GM21447 (cell line): ENCODE data around the gene CACNA1B.

Experiments used
- ATAC-seq: cut with Tn5 transposase; IDR thresholded peaks from one replicate; pipeline ENCODE4 v1.9.1; 2021; ENCODE audit not compliant: unreplicated experiment

Gene CACNA1B

DNA sequence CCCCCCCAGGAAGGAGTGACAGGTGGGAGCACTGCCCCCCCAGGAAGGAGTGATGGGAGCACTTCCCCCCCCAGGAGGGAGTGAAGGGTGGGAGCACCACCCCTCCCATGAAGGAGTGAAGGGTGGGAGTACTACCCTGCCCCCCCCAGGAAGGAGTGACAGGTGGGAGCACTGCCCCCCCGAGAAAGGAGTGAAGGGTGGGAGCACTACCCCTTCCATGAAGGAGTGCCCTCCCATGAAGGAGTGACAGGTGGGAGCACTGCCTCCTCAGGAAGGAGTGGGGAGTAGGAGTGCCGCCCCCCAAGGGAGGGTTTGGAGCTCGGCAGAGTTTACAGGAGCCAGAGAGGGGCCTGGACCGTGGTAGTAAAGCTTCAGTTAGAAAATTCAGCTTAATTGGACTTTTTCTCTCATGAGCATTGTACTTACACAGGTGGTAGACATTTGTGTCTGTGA, 100.7 kb downstream of the CACNA1B start:
- ATAC-seq, result no peak

DNA sequence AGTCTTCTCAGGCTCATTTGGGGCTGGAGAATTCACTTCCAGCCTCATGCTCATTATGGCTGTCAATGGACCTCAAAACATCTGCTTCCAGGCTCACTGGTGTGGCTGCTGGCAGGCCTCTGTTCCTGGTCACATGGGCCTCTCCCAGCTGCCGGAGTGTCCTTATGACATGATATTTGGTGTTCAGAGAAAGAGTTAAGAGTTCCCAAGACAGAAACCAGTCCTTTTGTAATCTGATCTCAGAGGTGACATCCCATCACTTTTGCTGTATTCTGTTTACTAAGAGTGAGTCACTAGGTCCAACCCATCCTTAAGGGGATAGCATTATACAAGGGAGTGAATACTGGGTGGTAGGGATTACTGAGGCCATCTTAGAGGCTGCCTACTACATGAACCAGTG, 104.6 kb downstream of the CACNA1B start:
- ATAC-seq, result no peak

DNA sequence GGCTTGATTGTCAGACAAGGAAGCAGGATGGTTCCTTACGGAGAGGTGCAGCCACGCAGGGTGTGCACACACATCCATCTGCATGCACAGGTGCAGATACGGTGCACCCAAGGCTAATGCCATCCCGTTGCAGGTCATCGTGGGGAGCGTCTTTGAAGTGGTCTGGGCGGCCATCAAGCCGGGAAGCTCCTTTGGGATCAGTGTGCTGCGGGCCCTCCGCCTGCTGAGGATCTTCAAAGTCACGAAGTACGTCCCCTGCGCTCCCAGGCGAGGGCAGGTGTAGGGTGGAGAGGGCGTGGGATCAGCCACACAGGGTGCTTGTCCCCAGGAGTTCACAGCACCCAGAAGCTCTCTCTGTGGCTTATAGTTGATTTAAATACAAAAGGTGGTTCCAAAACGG, 106.4 kb downstream of the CACNA1B start:
- ATAC-seq, result no peak

DNA sequence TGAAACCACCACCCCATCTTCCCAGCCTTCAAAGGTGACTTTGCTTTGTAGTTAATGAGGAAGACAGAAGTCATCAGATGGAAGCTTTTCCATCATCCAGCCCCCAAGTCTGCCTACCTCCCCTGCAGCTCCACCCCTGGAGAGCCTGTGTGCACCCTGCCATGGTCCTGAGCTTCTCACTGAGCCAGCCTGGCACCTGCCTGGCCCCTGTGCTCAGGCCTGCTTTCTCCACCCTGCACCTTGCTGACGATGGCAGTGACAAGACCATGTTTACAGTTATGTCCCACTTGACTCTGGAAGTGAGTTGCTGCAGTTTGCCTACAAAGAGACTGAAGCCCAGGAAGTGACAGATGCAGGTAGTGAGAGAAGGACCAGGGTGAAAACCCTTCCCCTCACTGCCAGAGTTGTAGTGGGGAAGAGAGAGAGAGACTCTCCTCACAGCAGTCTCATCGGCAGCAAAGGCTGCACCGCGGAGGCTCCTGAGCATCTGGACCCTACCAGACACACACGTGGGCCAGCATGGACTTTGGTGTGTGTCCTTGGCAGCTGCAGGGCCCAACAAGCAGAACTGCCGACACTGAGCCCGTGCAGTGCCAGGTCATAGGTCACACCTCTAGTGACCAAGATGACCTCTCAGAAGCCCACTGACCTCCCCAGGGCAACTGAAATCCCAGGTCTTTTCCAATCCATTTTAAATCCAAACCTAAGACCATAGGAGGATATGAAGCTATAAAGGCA, 107.1 kb downstream of the CACNA1B start:
- no peak for ATAC-seq

DNA sequence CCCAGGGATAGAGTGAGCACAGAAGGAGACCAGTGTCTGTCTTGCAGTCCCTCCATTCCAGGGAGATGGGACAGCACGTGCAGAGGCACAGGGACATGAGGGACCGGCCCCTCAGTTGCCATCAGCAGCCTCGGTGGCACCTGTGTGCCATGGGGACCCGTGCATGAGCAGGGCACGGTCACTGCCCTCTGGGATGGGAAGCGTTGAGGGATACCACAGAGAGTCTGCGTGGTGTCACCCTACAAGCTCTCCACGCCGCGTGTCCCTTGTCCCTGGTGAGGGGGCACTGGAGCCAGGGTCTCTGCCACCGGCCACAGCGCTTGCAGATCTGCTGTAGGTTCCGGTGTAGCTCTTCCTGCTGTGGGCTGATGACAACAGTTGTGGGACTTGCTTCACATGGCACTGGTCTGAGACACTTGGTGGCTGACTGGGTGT, 108.1 kb downstream of the CACNA1B start:
- no peak for ATAC-seq

DNA sequence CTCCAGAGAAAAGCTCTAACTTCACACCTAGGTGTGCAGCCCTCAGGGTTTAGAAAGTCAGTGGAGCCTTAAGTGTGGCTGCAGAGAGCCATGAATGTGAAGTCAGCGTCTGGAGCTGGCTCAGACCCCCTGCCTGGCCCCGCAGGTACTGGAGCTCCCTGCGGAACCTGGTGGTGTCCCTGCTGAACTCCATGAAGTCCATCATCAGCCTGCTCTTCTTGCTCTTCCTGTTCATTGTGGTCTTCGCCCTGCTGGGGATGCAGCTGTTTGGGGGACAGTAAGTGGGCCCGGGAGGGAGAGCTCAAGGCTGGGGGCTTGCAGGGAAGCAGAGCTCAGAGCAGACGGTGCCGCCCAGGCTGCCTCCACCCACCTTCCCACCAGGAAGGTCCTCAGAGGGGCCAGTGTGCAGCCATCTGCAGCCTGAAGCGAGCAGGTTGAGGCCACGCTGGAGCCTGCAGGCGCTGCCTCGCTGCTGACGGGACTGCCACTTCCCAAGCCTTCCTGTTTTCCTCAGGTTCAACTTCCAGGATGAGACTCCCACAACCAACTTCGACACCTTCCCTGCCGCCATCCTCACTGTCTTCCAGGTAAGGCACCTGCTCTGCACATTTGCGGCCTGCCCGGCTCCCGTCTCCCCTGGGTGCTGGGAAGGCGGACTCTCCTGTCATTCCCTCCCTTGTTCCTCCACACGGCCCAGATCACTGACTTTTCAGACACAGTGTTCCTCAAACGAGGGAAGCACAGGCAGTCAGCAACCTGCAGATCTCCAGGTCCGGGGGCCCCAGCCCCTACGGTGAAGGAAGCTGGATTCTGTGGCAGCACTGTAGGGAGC, 108.9 kb downstream of the CACNA1B start:
- no peak for ATAC-seq

DNA sequence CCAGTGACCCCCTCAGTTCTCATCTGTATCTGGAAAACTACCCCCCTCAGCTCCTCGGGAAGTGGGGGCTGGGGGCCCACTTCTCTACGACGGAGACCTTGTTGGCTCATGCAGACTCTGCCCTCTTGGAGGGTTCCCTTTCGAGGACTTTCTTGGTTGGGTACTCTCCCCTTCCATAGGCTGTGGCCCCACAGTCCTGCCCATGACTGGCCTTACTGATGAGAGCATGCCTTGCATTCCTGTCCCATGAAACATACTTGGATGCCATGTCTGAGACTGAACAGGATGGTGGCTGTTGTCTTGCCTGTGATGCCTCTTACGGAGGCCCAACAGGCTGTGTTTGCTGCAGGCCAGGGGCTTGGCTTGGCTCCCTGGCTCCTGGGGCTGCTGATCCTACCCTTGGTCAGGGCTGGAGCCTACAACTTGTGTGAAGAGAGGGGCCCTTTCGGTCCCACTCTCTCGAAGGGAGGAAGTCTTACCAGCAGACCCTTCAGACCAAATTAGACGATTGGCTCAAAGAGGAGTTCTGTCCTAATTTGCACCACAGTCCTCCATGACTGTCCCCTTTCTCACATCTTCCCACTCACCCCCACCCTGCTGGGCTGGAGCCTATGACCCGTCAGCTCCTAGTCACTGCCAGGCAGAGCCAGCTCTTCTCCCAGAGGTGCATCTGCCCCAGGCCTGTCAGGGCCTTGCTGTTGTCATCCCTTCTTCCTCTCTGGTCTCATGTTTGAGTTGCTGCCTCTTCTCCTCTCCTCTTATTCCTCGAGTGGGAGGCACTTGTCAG, 109.9 kb downstream of the CACNA1B start:
- ATAC-seq, result no peak

DNA sequence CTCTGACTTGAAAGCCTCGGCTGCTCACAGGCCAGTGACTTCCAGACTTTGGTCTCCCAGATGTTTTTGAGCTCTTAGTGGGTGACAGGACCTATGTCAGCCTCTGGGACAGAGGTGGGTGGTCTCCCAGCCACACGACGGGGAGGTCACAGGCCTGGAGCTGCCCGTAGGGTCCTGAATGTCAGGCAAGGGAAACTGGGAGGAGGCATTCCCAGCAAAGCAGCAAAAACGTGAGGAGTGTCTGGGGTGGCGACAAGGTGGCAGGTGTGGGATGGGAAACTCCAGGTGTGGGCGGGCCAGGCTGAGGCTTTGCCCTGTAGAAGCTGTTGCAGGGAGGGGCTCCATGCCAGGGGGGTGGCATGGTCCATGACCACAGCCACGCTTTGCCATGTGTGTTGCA, 110.5 kb downstream of the CACNA1B start:
- no peak for ATAC-seq

DNA sequence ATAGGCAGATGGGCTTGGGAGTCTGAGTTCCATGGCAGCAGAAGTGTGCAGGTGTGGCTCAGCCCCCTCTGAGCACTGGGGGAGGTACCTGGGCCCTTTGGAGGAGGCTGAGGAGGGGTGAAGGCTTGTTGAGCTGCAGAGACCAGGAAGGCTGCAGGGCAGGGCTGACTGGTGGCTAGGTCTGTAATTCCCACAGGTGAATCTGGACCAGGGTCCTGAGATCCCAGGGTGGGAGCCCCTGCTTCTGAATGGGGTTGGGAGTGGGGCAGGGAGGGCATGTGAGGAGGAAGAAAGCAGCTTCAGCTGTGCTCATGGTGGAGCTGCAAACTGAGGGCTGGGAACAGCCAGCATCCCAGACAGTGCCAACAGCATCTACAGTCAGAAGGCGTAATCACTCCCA, 111.1 kb downstream of the CACNA1B start:
- ATAC-seq, result no peak

DNA sequence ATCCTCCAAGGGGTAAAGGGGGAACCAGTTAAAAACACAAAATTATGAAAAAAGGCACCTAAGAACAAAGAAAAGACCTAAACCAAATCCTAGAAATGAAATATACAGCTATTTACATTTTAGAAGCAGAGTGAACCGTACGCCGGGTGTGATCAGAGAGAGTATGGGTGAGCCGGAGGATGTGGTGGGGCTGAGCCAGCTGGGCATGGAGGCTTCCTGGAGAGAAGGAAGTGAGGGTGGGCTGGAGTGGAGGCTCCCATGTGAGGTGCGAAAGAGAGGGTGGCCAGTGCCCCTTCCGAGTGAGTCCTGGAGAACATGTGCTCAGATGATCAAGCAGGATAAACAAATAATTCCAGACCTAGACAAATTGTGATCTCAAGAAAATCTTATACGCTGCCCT, 111.6 kb downstream of the CACNA1B start:
- ATAC-seq, result no peak

DNA sequence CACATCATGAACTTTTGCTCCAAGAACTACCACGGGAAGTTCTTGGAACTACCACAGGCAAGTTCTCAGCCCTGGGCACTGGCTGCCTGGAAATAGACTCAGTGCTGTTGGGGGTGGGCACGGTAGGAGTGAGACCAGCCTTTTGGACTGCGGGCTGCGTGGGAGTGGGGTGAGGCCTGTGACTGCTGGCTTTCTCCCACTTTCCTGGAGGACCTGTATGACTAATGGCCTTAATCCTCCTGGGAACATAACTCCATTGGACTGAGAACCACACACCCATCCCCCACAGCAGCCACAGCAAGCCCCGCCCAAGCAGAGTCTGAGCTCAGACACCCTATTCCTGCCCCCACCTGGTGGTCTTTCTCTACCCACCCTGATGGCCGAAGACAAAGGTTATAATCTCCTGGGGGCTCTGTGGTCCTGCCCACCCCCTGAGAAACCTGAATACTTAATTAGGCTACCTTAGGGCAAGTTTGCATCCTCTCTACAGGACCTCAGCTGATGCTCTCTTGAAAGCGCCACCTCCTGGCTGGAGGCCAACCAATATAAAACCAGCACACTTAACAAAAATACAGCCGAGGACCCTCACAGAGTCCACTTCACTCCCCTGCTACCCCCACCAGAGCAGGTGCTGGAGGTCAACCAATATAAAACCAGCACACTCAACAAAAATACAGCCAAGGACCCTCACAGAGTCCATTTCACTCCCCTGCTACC, 112.6 kb downstream of the CACNA1B start:
- ATAC-seq, result no peak

DNA sequence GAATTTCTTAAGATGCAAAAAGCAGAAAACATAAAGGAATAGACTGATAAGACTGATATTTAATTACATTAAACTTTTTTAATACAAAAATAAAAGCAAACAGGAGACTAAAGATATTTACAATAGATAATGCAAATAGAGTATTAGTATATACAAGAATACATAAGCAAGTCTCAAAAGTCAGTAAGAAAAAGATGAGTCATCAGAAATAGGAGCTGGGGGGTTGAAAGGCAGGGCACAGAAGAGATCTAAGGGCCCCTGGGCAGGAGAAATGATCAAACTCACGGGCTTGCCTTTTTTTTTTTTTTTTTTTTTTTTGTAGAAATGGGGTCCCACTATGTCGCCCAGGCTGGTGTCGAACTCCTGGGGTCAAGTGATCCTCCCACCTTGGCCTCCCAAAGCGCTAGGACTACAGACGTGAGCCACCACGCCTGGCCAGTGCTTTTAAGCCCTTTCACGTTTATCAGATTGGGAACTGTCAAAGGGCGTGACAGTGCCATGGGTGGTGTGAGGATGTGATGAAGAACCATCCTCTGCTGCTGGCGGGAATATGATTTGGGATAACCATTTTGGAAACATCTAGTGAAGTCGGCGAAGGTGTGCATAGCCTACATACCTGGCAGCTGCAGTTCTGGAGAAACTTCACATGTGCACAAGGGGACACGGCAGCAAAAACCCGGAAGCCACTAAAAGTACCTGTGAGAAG, 126.1 kb downstream of the CACNA1B start:
- ATAC-seq, result no peak

DNA sequence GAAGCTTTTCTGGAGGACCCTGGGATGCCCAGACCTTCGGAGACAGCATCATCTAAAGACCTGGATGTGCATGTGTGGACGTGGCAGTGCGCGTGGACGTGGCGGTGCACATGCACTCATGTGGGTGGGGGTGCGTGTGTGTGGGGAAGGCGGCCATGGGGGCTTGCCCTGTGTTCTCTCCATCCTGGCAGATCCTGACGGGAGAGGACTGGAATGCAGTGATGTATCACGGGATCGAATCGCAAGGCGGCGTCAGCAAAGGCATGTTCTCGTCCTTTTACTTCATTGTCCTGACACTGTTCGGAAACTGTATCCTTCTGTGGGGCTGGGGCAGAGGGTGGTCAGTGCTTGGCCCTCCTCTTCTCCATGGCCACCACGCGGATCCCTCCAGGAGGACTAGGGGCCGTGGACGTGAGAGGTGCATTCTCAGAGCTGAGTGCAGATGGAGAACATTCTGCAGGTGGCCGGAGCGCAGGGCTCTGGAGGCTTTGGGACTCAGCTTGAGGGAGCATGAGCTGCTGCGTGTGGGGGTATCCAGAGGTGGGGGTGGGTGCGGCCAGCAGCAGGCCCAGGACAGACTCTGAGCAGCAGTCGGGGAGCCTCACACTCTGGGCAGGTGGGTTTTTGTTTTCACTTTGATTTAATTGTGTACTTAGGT, 129.1 kb downstream of the CACNA1B start:
- ATAC-seq, result no peak

DNA sequence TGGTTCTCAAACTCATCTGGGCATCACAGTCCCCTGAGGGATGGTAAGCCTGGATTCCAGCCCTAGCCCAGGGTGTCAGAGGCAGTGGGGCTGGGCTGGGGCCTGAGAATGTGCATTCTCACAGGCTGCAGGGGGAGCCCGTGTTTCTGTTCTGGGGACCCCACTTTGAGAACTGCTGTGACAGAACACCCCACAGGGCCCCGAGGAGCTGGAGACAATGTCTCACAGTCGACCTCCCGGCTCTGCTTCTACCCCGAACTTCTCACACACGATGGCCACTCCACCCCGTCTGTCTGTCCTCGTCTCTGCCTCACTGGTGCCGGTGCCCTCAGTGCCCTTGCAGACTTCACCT, 130.0 kb downstream of the CACNA1B start:
- ATAC-seq, result no peak

DNA sequence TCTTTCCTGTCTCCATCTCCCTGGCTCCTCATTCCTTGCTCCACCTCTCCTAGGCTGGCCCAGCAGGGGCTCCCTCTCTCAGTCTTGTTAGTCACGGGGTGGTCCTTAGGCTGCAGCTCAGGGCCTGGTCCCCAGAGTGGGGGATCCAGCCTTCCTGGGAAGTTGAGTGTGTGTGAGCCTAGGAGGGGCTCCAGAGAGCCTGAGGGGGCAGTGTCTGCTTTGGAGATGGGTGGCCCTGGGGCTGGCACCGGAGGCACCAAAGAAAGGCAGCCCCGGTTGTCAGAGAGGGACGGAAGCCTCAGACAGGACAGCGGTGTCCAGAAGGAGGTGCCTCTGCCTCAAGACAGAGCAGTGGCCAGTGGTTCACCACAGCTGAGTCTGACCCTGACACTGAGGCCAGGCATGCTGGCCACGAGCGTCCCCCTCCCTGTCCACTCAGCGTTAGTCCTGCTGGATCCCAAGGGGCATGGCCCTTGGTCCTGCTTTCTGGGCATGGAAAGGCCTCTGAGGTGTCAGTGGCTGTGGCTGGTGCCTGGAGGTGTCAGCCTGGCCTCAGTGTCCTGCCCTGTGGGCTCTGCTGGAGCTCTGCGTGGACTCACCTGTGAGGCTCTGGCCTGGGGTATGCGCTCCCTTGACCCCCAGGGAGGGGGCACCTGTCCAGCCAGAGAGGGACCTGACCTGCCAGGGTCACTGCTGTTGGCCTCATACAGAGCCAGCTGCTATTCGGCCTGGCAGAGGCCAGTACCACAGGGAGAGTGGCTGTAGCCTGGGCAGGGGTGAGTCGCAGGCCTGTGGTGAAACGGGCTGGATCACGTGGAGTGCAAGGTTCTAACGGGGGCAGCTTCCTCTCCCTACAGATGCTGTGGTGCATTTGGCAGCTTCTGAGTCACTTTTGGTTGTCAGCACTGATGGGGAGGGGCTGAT, 130.6 kb downstream of the CACNA1B start:
- ATAC-seq, result no peak

DNA sequence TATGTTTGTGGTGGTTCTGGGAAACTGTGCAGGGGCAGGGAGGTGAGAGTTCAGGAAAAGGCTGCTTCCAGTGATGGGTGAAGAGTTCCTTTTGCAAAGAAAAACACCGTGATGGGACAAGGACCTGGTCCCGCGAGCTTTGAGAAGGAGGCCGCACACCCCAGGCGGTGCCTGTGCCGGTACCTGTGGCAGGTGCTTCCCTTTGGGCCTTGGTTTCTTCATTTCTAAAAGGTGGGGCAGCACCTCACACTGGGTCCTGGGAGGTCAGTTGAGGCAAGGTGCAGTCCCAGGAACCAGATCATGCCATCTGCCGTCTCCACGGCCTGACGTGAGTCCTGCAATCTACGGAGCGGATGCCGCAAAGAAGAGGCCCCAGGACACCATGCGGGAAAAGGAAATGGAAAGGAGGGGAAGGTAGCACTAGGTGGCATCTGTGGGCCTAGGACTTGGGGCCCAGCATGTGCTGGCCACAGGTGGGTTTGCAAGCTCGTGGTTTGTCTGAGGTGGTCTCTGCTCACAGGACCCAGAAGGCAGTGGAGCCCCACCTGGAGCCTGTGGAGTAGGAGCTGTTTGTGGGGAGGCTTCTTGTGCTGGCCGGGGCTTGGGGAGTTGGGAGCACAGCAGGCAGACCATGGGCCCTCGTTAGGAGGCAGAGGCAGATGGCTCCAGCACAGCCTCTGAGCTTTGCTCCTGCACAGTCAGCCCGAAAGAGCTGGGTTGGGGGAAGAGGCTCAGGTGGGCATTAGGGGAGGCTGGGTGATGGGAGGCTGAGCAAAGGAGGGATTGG, 131.6 kb downstream of the CACNA1B start:
- no peak for ATAC-seq

DNA sequence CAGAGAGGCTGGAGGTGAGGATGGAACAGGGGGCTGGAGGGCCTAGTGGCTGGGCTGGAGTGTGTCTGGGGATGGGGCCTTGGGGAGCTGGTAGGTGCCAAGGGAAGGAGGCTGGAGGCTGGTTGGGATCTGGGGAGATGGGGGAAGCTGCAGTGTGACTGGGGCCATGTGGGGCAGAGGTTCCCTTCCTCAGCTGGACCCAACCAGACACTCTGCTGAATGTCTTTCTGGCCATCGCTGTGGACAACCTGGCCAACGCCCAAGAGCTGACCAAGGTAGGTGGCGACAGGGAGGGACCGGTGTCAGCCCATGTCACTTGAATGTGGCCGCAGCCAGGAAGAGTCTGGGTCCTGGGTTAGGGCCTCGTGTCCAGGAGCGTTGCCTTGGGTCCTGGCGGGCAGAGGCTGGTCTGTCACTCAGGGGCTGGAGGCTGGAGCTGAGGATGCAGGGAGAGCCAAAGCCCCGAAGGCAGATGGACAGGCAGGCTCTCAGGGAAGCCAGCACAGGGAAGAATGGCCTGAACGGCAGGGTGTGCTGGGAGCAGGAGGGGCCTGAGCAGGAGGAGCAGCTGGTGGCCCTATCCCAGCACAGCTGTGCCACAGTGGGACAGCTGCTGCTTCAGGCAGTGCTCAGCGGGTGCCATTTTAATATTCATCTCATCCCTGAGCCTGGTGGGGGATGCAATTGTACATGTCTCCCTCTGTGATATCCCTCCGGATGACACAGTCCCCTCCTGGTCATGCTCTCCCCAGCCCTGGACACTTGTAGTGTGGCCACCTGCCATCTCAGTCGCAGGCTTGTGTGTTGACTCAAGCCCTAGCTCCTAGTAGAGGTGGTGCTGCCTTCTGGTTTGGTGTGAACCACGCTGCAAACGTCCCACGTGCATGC, 132.5 kb downstream of the CACNA1B start:
- no peak for ATAC-seq
